Liver (tissue), 2 donors: ENCODE results near the gene NCBP1.
"Not testable (repeated sequence)": the region's sequence is repeated elsewhere in the genome, so short reads cannot be mapped to it uniquely, and the experiment has no call there.

Experiments used
- CTCF ChIP-seq: fragments of 150-350 bp; IDR thresholded peaks from 2 replicates; pipeline ENCODE4 v1.5.1; 2017; ENCODE audit warnings: improper control_type of control experiment, low read depth, low read length; ENCODE audit not compliant: missing input control
- YY1 ChIP-seq: IDR thresholded peaks from 2 replicates; pipeline ENCODE4 v1.6.1; 2016; ENCODE audit warnings: antibody characterized with exemption, mild to moderate bottlenecking
- TF ChIP-seq, protein P1 (sequence below): IDR thresholded peaks from 2 replicates; pipeline ENCODE4 v1.6.1; 2016; ENCODE audit warnings: antibody characterized with exemption
- donor health status: healthy.

GRCh38 chr9:97699281-97699680 is 65.7 kb downstream of the NCBP1 start:
- TF ChIP-seq YY1, CTCF: not testable (repeated sequence)
- TF ChIP-seq, protein P1, sequence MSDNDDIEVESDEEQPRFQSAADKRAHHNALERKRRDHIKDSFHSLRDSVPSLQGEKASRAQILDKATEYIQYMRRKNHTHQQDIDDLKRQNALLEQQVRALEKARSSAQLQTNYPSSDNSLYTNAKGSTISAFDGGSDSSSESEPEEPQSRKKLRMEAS: not testable (repeated sequence)
